Heart left ventricle (tissue), 16 donors: ENCODE results near the gene RPS16. TPM values are rescaled to one million over a fixed set of nuclear protein-coding genes. Genes with fewer than 3 reads are reported as not detected.

Experiments
- ATAC-seq, 4 donors: fragments of 200-7000 bp; cut with Tn5 transposase; one replicate each; pipeline ENCODE4 v1.9.1; 2020 to 2022; ENCODE audit warnings: moderate library complexity in 4 of 4, mild to moderate bottlenecking in 3 of 4, moderate number of reproducible peaks in 1 of 4
- DNase-seq, 5 donors: peaks; one replicate each; pipeline ENCODE4 v3.0.0-alpha.2; 2020
- H3K27ac ChIP-seq, 12 donors: fragments of 200-600 bp; sonication (generic) in 4 of 12; one replicate each; pipeline versions ENCODE4 v1.5.0 to v1.8.0; 2016 to 2022; ENCODE audit warnings: mild to moderate bottlenecking in 2 of 12
- H3K27me3 ChIP-seq, 9 donors: fragments of 200-600 bp; sonication (generic) in 2 of 9; one replicate each; pipeline versions ENCODE4 v1.5.1 to v1.8.0; 2016 to 2022; ENCODE audit warnings: mild to moderate bottlenecking in 3 of 9
- H3K36me3 ChIP-seq, 9 donors: fragments of 200-600 bp; sonication (generic) in 2 of 9; one replicate each; pipeline versions ENCODE4 v1.5.0 to v1.8.0; 2018 to 2022; ENCODE audit warnings: mild to moderate bottlenecking in 2 of 9
- H3K4me1 ChIP-seq, 12 donors: fragments of 200-600 bp; sonication (generic) in 4 of 12; one replicate each; pipeline versions ENCODE4 v1.5.0 to v1.8.0; 2016 to 2022; ENCODE audit warnings: mild to moderate bottlenecking in 3 of 12
- H3K4me3 ChIP-seq, 12 donors: fragments of 200-600 bp; sonication (generic) in 4 of 12; one replicate each; pipeline versions ENCODE4 v1.5.0 to v1.8.0; 2017 to 2022; ENCODE audit warnings: mild to moderate bottlenecking in 9 of 12, moderate library complexity in 4 of 12
- H3K9me3 ChIP-seq, 12 donors: fragments of 200-600 bp; sonication (generic) in 4 of 12; one replicate each; pipeline versions ENCODE4 v1.5.0 to v1.8.0; 2016 to 2022; ENCODE audit warnings: mild to moderate bottlenecking in 1 of 12
- CTCF ChIP-seq, 12 donors: fragments of 200-600 bp; sonication (generic) in 4 of 12; IDR thresholded peaks; one replicate each; pipeline versions ENCODE4 v1.5.0 to v1.8.0; 2018 to 2022; ENCODE audit warnings: antibody characterized with exemption in 12 of 12, mild to moderate bottlenecking in 5 of 12
- POLR2A ChIP-seq, 2 donors: fragments of 450-650 bp; IDR thresholded peaks; one replicate each; pipeline ENCODE4 v1.6.1; 2017; ENCODE audit warnings: antibody characterized with exemption in 2 of 2, mild to moderate bottlenecking in 2 of 2, moderate library complexity in 2 of 2
- WGBS, 4 donors: extraction: QIAGEN DNeasy Blood & Tissue Kit in 2 of 4; methylation state at CpG; one replicate each; pipeline versions ENCODE4 v1.1.5 to v1.1.7; 2013 to 2018; 5-methylcytosine and 5-hydroxymethylcytosine counted together
- intact Hi-C, 10 donors: fragments of 100-400 bp; cut with DNase I; formaldehyde crosslinking; loops; one replicate each; pipeline versions ENCODE4 v1.11.1 to v1.14.2; 2022
- polyA plus RNA-seq, 2 donors: library from polyadenylated mRNA; stranded (reverse); fragments of 200-250 nt; gene quantifications; one replicate each; pipeline ENCODE4 v1.2.3, GENCODE V29; 2013
- total RNA-seq, 9 donors: library from RNA; depleted of rRNA in 2 of 9; stranded (reverse); fragments of >200 nt in 2 of 9; fragmentation: NEBNext Ultra II Directional in 3 of 9; extraction: Animal tissue kit (Norgen Biotek cat#: 25700) in 3 of 9; gene quantifications; one replicate each; pipeline versions ENCODE4 v1.1.0 to v1.2.4, GENCODE V29; 2016 to 2023
- donor health status: ischemic (EF 13 %, LVEDD 7.1; RV severe dilation, severe dysfunction).
- donor health status: healthy with polysubstance abuse.
- donor health status: DM: no; HTN: yes; CAD: no.
- donor health status: DM: no; HTN: no; CAD: no.
- donor health status: ischemic (EF 25% LVEDD 6.9; RV normal size, moderate dysfunction).
- donor health status: ischemic (EF 25% LVEDD 5.7; RV mildly dilated, moderate dysfunction).
- donor health status: healthy.
- donor health status: DM: yes; HTN: yes; CAD: no.
- donor health status: ischemic (EF 35%, LVEDD 5.7; RV mildly dilated, moderate dysfunction).
- donor health status: nonischemic (EF 11% LVEDD 7.7; RV severe dilation, severe dysfunction).
- donor health status: DM: yes; HTN: yes; CAD: no.
- donor health status: PGD.
- donor health status: ischemic (EF 29% LVEDD 5.4; RV normal size, mild dysfunction).
- donor health status: nonischemic (EF 23%, LVEDD 6.1; RV moderate dilation, normal function).

The RPS16 gene
- total and polyA plus RNA-seq, 11 donors, result 617 to 2,656 (median 1,374) TPM

GRCh38 chr19:39411832-39412099 is 24.0 kb downstream of the RPS16 start:
- peaks cover 0 to 5% (median 0%) of the 10 kb centered on the region in 9 donors for H3K27me3 ChIP-seq
- H3K36me3 ChIP-seq, result peaks cover 3 to 27% (median 20%) of the 10 kb centered on the region in 9 donors
- peak overlapping the region in 10 of 12 donors; percentile 10 to 100 (median 86) for H3K4me3 ChIP-seq
- H3K9me3 ChIP-seq, result no peaks in the 10 kb centered on the region
- H3K4me1 ChIP-seq, result peaks cover 7 to 60% (median 36%) of the 10 kb centered on the region in 12 donors
- DNase-seq (peak; percentile 88 to 94 (median 90)), ATAC-seq (peak; percentile 28 to 53 (median 36))
- WGBS, 4 donors, result 0 to 1% (median 0%) methylated on average over 7 of the region's 7 CpGs
- intact Hi-C loops, result loop anchor here in 8 of 10 donors (1.0 to 10.0 kb wide), 14 partner anchors 9 to 289 kb away; partner anchors contain the start of genes PAK4 (in 2 of the 8), RPS16 (in 2 of the 8), SAMD4B (in 2 of the 8) and EID2B (in 1 of the 8)
- TF ChIP-seq CTCF (IDR thresholded peaks at IDR 0.05) (peak; percentile 87 to 99 (median 94)), POLR2A (IDR thresholded peaks at IDR 0.05) (no peak)
- peak overlapping the region; percentile 94 to 100 (median 99) for H3K27ac ChIP-seq

- peak in 2 of 5 donors; percentile 62 to 68 for DNase-seq
These were observed 24.5 kb downstream of the RPS16 start for GRCh38 chr19:39411081-39411831.

DNA sequence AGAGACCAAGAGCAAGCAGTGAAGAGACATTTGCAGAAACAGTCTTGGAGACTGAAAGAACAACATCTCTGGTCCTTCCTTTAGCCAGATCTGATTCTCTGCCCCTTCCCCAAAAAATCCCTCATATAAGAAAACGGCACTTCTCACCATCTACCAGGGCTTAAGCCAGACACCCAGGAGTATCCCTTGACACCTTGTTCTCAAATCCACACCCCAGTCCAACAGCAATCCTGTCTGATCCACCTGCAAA is 25.0 kb downstream of the RPS16 start:
- H3K27ac ChIP-seq, result peak overlapping the region; percentile 94 to 100 (median 99)
- peaks cover 0 to 5% (median 0%) of the 10 kb centered on the region in 9 donors for H3K27me3 ChIP-seq
- 50 to 83% (median 62%) methylated on average over 1 of the region's 1 CpG for WGBS, 4 donors
- intact Hi-C loops, result loop anchor here in 6 of 10 donors (1.0 to 10.0 kb wide), 8 partner anchors 8 to 288 kb away; partner anchors contain the start of genes PAK4 (in 2 of the 6), EID2B (in 1 of the 6) and SAMD4B (in 1 of the 6)
- H3K9me3 ChIP-seq, result no peaks in the 10 kb centered on the region
- no peak for TF ChIP-seq CTCF (IDR thresholded peaks at IDR 0.05)
- peaks cover 3 to 26% (median 15%) of the 10 kb centered on the region in 9 donors for H3K36me3 ChIP-seq
- ATAC-seq (no peak), DNase-seq (no peak)
- peaks cover 7 to 58% (median 35%) of the 10 kb centered on the region in 12 donors for H3K4me1 ChIP-seq
- peak overlapping the region in 10 of 12 donors; percentile 80 to 100 (median 97) for H3K4me3 ChIP-seq

More at GRCh38 chr19:39411081-39411831, 24.5 kb downstream of the RPS16 start:
- H3K9me3 ChIP-seq, result no peaks in the 10 kb centered on the region
- 15 to 26% (median 19%) methylated on average over 9 of the region's 9 CpGs for WGBS, 4 donors
- TF ChIP-seq POLR2A (IDR thresholded peaks at IDR 0.05), result no peak
- TF ChIP-seq CTCF (IDR thresholded peaks at IDR 0.05), result no peak
- peaks cover 0 to 5% (median 0%) of the 10 kb centered on the region in 9 donors for H3K27me3 ChIP-seq
- peaks cover 7 to 58% (median 35%) of the 10 kb centered on the region in 12 donors for H3K4me1 ChIP-seq
- ATAC-seq, result no peak
- peak overlapping the region in 9 of 12 donors; percentile 79 to 100 (median 95) for H3K4me3 ChIP-seq
- peak overlapping the region; percentile 94 to 100 (median 99) for H3K27ac ChIP-seq
- peaks cover 3 to 26% (median 19%) of the 10 kb centered on the region in 9 donors for H3K36me3 ChIP-seq
- intact Hi-C loops, result loop anchor here in 6 of 10 donors (1.0 to 10.0 kb wide), 8 partner anchors 9 to 289 kb away; partner anchors contain the start of genes PAK4 (in 2 of the 6), EID2B (in 1 of the 6) and SAMD4B (in 1 of the 6)
